Urinary bladder (tissue), 4 donors: ENCODE results near the gene COL3A1. TPM values are rescaled to one million over a fixed set of nuclear protein-coding genes. Genes with fewer than 3 reads are reported as not detected.

ENCODE experiments used
- DNase-seq: peaks from one replicate; pipeline ENCODE4 v3.0.0-alpha.2; 2015; ENCODE audit errors: extremely low spot score
- H3K27ac ChIP-seq: one replicate; pipeline ENCODE4 v1.5.1; 2013; ENCODE audit warnings: low read depth, mild to moderate bottlenecking, moderate library complexity
- H3K36me3 ChIP-seq: one replicate; pipeline ENCODE4 v1.6.1; 2013; ENCODE audit warnings: mild to moderate bottlenecking, moderate library complexity; ENCODE audit not compliant: insufficient read depth
- H3K4me1 ChIP-seq: one replicate; pipeline ENCODE4 v1.6.1; 2013; ENCODE audit warnings: mild to moderate bottlenecking, moderate library complexity; ENCODE audit not compliant: insufficient read depth
- H3K4me3 ChIP-seq: one replicate; pipeline ENCODE4 v1.5.1; 2013; ENCODE audit warnings: low read depth, low read length
- WGBS: extraction: QIAGEN DNeasy Blood & Tissue Kit; methylation state at CpG from one replicate; pipeline ENCODE4 v1.1.7; 2013; 5-methylcytosine and 5-hydroxymethylcytosine counted together
- polyA plus RNA-seq: library from polyadenylated mRNA; stranded (reverse); fragments of 200-250 nt; gene quantifications from one replicate; pipeline ENCODE4 v1.2.3, GENCODE V29; 2013
- small RNA-seq: library from RNA; depleted of rRNA; stranded (forward); fragments of <200 nt; gene quantifications from one replicate; pipeline ENCODE3, GENCODE V24; 2014
- total RNA-seq: library from RNA; depleted of rRNA; stranded (reverse); fragments of >200 nt; gene quantifications from one replicate; pipeline ENCODE4 v1.2.3, GENCODE V29; 2014
- donor health status: healthy with polysubstance abuse.
- donor health status: healthy.

Gene COL3A1
- total and polyA plus RNA-seq, 2 donors, result 1,351 to 20,765 TPM

DNA sequence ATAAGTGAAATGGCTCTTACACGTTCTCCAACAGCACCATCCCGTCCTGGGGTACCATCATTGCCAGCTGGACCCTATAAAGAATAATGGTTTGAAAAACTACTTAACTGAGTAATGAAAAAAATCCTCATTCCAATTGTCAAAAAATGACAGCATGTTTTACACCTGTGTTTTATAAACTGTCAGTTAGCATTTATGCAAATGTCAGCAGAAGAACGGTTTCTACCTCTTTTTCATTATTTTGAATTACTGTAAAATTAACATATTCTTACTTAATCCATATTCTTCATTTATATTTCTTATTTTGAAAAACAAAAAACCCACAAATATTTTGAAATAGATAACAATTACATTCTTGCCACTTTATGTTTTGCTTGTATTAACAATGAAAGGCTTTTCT, 74.0 kb downstream of the COL3A1 start:
- Histone ChIP-seq H3K27ac (no peak overlapping the region), H3K4me1 (no peaks in the 10 kb centered on the region), H3K36me3 (no peaks in the 10 kb centered on the region), H3K4me3 (no peak overlapping the region)
- DNase-seq, result no peak
- 86% methylated on average over 3 of the region's 3 CpGs for WGBS

DNA sequence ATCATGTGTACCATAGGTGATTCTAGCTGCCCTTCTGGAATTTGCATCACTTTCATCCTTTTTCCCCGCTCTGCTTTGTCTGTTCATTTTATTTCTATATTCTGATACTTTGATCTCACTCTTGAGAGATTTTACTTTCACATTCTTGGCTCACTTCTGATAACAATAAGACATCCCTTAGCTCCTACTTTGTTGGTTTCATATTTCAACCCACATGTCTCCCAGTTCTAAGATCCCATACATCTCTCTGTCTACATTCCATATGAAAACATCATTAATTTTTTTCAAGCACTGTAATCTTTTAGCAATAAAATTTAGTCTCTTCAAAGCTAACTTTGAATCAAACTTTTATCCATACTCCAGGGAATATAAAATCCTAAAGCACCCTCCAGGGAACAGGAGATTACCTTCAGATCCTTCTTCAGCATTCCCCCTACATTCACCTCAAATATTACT, 75.6 kb downstream of the COL3A1 start:
- no peak overlapping the region for H3K4me3 ChIP-seq
- WGBS, result 79% methylated on average over 1 of the region's 1 CpG
- H3K27ac ChIP-seq, result no peak overlapping the region
- DNase-seq, result no peak
- no peaks in the 10 kb centered on the region for H3K36me3 ChIP-seq
- no peaks in the 10 kb centered on the region for H3K4me1 ChIP-seq

- WGBS, result 57% methylated on average over 7 of the region's 7 CpGs
- H3K4me1 ChIP-seq, result no peaks in the 10 kb centered on the region
- no peaks in the 10 kb centered on the region for H3K36me3 ChIP-seq
- H3K4me3 ChIP-seq, result no peak overlapping the region
- no peak for DNase-seq
- no peak overlapping the region for H3K27ac ChIP-seq
These were observed 76.1 kb downstream of the COL3A1 start for GRCh38 chr2:189050165-189050712.

GRCh38 chr2:189056200-189057106, 82.3 kb downstream of the COL3A1 start:
- Histone ChIP-seq H3K27ac (no peak overlapping the region), H3K36me3 (no peaks in the 10 kb centered on the region), H3K4me1 (no peaks in the 10 kb centered on the region), H3K4me3 (no peak overlapping the region)
- DNase-seq, result no peak
- WGBS, result 38% methylated on average over 4 of the region's 4 CpGs

DNA sequence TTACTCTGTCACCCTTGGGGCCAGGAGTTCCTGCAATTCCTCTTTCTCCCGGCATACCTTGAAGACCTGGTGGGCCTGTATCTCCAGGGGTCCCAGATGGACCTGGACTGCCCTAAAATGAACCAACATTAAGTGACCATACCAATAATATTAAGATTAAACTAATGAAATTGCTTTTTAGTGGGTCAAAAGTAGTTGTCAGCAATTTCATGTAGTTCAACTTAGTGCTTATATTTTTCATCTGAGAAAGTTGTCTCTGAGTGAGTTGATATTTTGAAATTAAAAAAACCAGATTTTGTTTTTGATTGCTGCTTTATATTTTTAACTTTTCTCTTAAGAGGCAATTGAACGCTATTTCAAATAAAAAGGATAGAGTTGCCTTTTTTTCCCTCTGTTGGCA, 83.1 kb downstream of the COL3A1 start:
- no peak for DNase-seq
- H3K27ac ChIP-seq, result no peak overlapping the region
- WGBS, result 92% methylated on average over 2 of the region's 2 CpGs
- H3K4me1 ChIP-seq, result no peaks in the 10 kb centered on the region
- no peaks in the 10 kb centered on the region for H3K36me3 ChIP-seq
- H3K4me3 ChIP-seq, result no peak overlapping the region

- no peak overlapping the region for H3K4me3 ChIP-seq
- H3K27ac ChIP-seq, result no peak overlapping the region
- peaks cover 3% of the 10 kb centered on the region for H3K36me3 ChIP-seq
- no peak for DNase-seq
- H3K4me1 ChIP-seq, result no peaks in the 10 kb centered on the region
- WGBS, result 27% methylated on average over 1 of the region's 1 CpG
These were observed 86.0 kb downstream of the COL3A1 start for GRCh38 chr2:189060096-189060642.

Small RNA genes within 50 kb of the gene (small RNA-seq; reads per million reads assigned to genes)
- 2.5 reads per million, percentile 88 among the genes with 10 or more reads in this experiment for gene MIR1245A

Other genes with a start within 250 kb of the COL3A1 start
- 964 TPM for gene COL5A2, start 205.4 kb downstream of the COL3A1 start, total RNA-seq
- 112 TPM for gene COL5A2, start 205.4 kb downstream of the COL3A1 start, polyA plus RNA-seq